Breast epithelium (tissue), 3 donors: Measurements from ENCODE around the gene FAM168B.

Source experiments
- POLR2A ChIP-seq: fragments of 450-650 bp; IDR thresholded peaks from one replicate; pipeline ENCODE4 v1.6.1; 2016; ENCODE audit warnings: antibody characterized with exemption, mild to moderate bottlenecking, moderate library complexity
- TF ChIP-seq, protein P1 (sequence below), 3 donors: fragments of 450-650 bp; IDR thresholded peaks; one replicate each; pipeline ENCODE4 v1.5.1; 2016 to 2017; ENCODE audit warnings: antibody characterized with exemption in 3 of 3, mild to moderate bottlenecking in 3 of 3, moderate library complexity in 3 of 3

DNA sequence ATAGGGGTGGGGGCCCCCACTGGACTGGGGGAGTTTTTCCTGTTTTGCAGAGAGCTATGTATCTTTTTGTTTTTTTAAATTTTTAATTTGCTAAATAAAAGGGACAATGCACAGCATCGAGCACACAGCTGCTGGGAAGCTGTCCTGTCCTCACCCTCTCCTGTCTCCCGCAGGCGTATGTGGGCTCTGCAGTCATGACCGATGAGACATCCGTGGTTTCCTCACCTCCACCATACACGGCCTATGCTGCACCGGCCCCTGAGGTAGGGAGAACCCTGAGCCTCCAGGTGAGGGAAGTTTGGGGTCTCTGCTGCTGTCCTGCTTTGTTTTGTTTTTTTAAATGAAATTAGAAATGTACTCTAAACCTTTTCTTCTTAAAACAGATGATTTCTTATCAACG lies 39.5 kb upstream of the FAM168B start:
- no peak for TF ChIP-seq POLR2A
- TF ChIP-seq, protein P1, sequence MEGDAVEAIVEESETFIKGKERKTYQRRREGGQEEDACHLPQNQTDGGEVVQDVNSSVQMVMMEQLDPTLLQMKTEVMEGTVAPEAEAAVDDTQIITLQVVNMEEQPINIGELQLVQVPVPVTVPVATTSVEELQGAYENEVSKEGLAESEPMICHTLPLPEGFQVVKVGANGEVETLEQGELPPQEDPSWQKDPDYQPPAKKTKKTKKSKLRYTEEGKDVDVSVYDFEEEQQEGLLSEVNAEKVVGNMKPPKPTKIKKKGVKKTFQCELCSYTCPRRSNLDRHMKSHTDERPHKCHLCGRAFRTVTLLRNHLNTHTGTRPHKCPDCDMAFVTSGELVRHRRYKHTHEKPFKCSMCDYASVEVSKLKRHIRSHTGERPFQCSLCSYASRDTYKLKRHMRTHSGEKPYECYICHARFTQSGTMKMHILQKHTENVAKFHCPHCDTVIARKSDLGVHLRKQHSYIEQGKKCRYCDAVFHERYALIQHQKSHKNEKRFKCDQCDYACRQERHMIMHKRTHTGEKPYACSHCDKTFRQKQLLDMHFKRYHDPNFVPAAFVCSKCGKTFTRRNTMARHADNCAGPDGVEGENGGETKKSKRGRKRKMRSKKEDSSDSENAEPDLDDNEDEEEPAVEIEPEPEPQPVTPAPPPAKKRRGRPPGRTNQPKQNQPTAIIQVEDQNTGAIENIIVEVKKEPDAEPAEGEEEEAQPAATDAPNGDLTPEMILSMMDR (IDR thresholded peaks at IDR 0.05), result no peak
